Stimulated activated CD4-positive, alpha-beta T cell treated with anti-CD3 and anti-CD28 coated beads, Interleukin-1b, Interleukin-23, amount 100 ng/mL, for 1 hour (primary cell): Measurements from ENCODE around the gene DNASE1L2.

ENCODE experiments used
- DNase-seq, 2 donors: peaks; one replicate each; pipeline ENCODE4 v3.0.0-alpha.2; 2020; ENCODE audit warnings: low read depth in 2 of 2

The DNASE1L2 gene

GRCh38 chr16:2287916-2288547 lies 51.8 kb downstream of the DNASE1L2 start:
- no peak for DNase-seq
